Ovary (tissue), 9 donors: ENCODE data around the gene HBP1. TPM values are rescaled to one million over a fixed set of nuclear protein-coding genes. Genes with fewer than 3 reads are reported as not detected.
"Not testable (repeated sequence)": the region's sequence is repeated elsewhere in the genome, so short reads cannot be mapped to it uniquely, and the experiment has no call there.

Experiments used
- DNase-seq, 5 donors: peaks; one replicate each; pipeline ENCODE4 v3.0.0-alpha.2; 2019 to 2020
- H3K27ac ChIP-seq, 2 donors: fragments of 200-600 bp; one replicate each; pipeline versions ENCODE4 v1.5.1 to v1.8.0; 2019 to 2022
- H3K27me3 ChIP-seq: fragments of 200-600 bp; one replicate; pipeline ENCODE4 v1.8.0; 2022
- H3K36me3 ChIP-seq: fragments of 200-600 bp; sonication (generic); one replicate; pipeline ENCODE4 v1.5.1; 2019
- H3K4me1 ChIP-seq: one replicate; pipeline ENCODE4 v1.8.1; 2013; ENCODE audit warnings: mild to moderate bottlenecking, moderate library complexity; ENCODE audit not compliant: insufficient read depth
- H3K4me3 ChIP-seq: fragments of 200-600 bp; sonication (generic); one replicate; pipeline ENCODE4 v1.5.1; 2017
- H3K9me3 ChIP-seq, 2 donors: fragments of 200-600 bp in 1 of 2; sonication (generic) in 1 of 2; one replicate each; pipeline versions ENCODE4 v1.5.1 to v1.8.1; 2013 to 2019; ENCODE audit warnings: mild to moderate bottlenecking in 1 of 2, moderate library complexity in 1 of 2
- CTCF ChIP-seq, 3 donors: fragments of 450-650 bp in 2 of 3; fragments of 200-600 bp in 1 of 3; IDR thresholded peaks; one replicate each; pipeline versions ENCODE4 v1.5.1 to v1.8.0; 2016 to 2022; ENCODE audit warnings: antibody characterized with exemption in 3 of 3, mild to moderate bottlenecking in 1 of 3
- EP300 ChIP-seq: sonication (generic); formaldehyde crosslinking; IDR thresholded peaks from one replicate; pipeline ENCODE4 v1.6.1; 2017; ENCODE audit warnings: antibody characterized with exemption
- POLR2A ChIP-seq: fragments of 450-650 bp; IDR thresholded peaks from one replicate; pipeline ENCODE4 v1.6.1; 2017; ENCODE audit warnings: antibody characterized with exemption, mild to moderate bottlenecking, moderate library complexity
- WGBS, 3 donors: extraction: QIAGEN DNeasy Blood & Tissue Kit in 1 of 3; methylation state at CpG; one replicate each; pipeline versions ENCODE4 v1.1.5 to v1.1.7; 2013 to 2017; 5-methylcytosine and 5-hydroxymethylcytosine counted together
- intact Hi-C, 4 donors: fragments of 100-400 bp; cut with DNase I; formaldehyde crosslinking; loops; one replicate each; pipeline versions ENCODE4 v1.11.0 to v1.15.1; 2022 to 2023
- polyA plus RNA-seq, 2 donors: library from polyadenylated mRNA; stranded (reverse); fragments of 200-250 nt in 1 of 2; fragments of 350-450 nt in 1 of 2; fragmentation: Illumina TruSeq in 1 of 2; extraction: RNeasy Lipid Tissue Mini Kit (QIAGEN cat#74804) in 1 of 2; gene quantifications; one replicate each; pipeline ENCODE4 v1.2.3, GENCODE V29; 2013 to 2014
- total RNA-seq, 7 donors: library from RNA; depleted of rRNA in 2 of 7; stranded (reverse); fragments of >200 nt in 2 of 7; fragmentation: NEBNext Ultra II Directional in 3 of 7; extraction: Animal tissue kit (Norgen Biotek cat#: 25700) in 3 of 7; gene quantifications; one replicate each; pipeline versions ENCODE4 v1.1.0 to v1.2.4, GENCODE V29; 2016 to 2023
- donor health status: DM: no; HTN: no; CAD: no; lungs with moderate emphysema.
- donor health status: DM: no; HTN: no; CAD: no.
- donor health status: Bipolar disorder and iron deficiency.
- donor health status: DM: yes; HTN: yes; CAD: no.
- donor health status: DM: no; HTN: no; CAD: no.
- donor health status: DM: yes; HTN: yes; CAD: no.

HBP1 gene
- total and polyA plus RNA-seq, 9 donors, result 31.8 to 121 (median 73.8) TPM

- no peak overlapping the region for H3K27ac ChIP-seq
- WGBS, 3 donors, result 82 to 95% (median 91%) methylated on average over 5 of the region's 5 CpGs
- no peaks in the 10 kb centered on the region for H3K4me1 ChIP-seq
- H3K27me3 ChIP-seq, result no peaks in the 10 kb centered on the region
- intact Hi-C loops, result no loop called here
- no peaks in the 10 kb centered on the region for H3K36me3 ChIP-seq
- no peak overlapping the region for H3K4me3 ChIP-seq
- DNase-seq, result no peak
- no peak for TF ChIP-seq CTCF (IDR thresholded peaks at IDR 0.05)
- no peak for TF ChIP-seq EP300
- TF ChIP-seq POLR2A, result no peak
- H3K9me3 ChIP-seq, result no peaks in the 10 kb centered on the region
Measured at GRCh38 chr7:107220356-107220755, 51.6 kb downstream of the HBP1 start.

- H3K4me1 ChIP-seq, H3K27me3 ChIP-seq, H3K4me3 ChIP-seq, intact Hi-C loops, H3K36me3 ChIP-seq, H3K9me3 ChIP-seq, H3K27ac ChIP-seq, DNase-seq: not testable (repeated sequence)
- 93 to 97% (median 96%) methylated on average over 6 of the region's 6 CpGs for WGBS, 3 donors
Measured at GRCh38 chr7:107220806-107221205, 52.0 kb downstream of the HBP1 start.

- WGBS, 3 donors, result 86 to 90% (median 87%) methylated on average over 5 of the region's 5 CpGs
- Histone ChIP-seq H3K27ac (no peak overlapping the region), H3K9me3 (no peaks in the 10 kb centered on the region), H3K36me3 (no peaks in the 10 kb centered on the region), H3K27me3 (no peaks in the 10 kb centered on the region), H3K4me3 (no peak overlapping the region), H3K4me1 (no peaks in the 10 kb centered on the region)
- no peak for TF ChIP-seq CTCF (IDR thresholded peaks at IDR 0.05)
- TF ChIP-seq POLR2A, result no peak
- no peak for TF ChIP-seq EP300
- no peak for DNase-seq
- intact Hi-C loops, result no loop called here
Measured at GRCh38 chr7:107224374-107225223, 55.8 kb downstream of the HBP1 start.

GRCh38 chr7:107228291-107228690, 59.5 kb downstream of the HBP1 start:
- WGBS, 3 donors, result 95 to 98% (median 98%) methylated on average over 2 of the region's 2 CpGs
- H3K9me3 ChIP-seq, result no peaks in the 10 kb centered on the region
- intact Hi-C loops, result no loop called here
- TF ChIP-seq CTCF (IDR thresholded peaks at IDR 0.05), result no peak
- TF ChIP-seq EP300, result no peak
- H3K4me3 ChIP-seq, result no peak overlapping the region
- H3K27ac ChIP-seq, result no peak overlapping the region
- no peak for DNase-seq
- H3K27me3 ChIP-seq, result no peaks in the 10 kb centered on the region
- H3K36me3 ChIP-seq, result no peaks in the 10 kb centered on the region
- H3K4me1 ChIP-seq, result no peaks in the 10 kb centered on the region

GRCh38 chr7:107230334-107230733, 61.5 kb downstream of the HBP1 start:
- DNase-seq, result no peak
- Histone ChIP-seq H3K4me3 (no peak overlapping the region), H3K36me3 (no peaks in the 10 kb centered on the region), H3K4me1 (no peaks in the 10 kb centered on the region), H3K27me3 (no peaks in the 10 kb centered on the region), H3K27ac (no peak overlapping the region), H3K9me3 (no peaks in the 10 kb centered on the region)
- TF ChIP-seq CTCF (IDR thresholded peaks at IDR 0.05), result no peak
- TF ChIP-seq POLR2A, result no peak
- no peak for TF ChIP-seq EP300
- 95% methylated on average over 3 of the region's 3 CpGs for whole genome bisulfite sequencing, 3 donors
- intact Hi-C loops, result no loop called here
